ENCODE data around the gene TIAL1.

Gene TIAL1

GRCh38 chr10:119540038-119540437 lies 56.7 kb downstream of the TIAL1 start:
- Histone ChIP-seq H4K20me1 (ENCODE audit: insufficient read depth, low read length, poor library complexity, severe bottlenecking) (peaks cover 7% of the 10 kb centered on the region), H3K4me1 (ENCODE audit: insufficient read depth, low read length, poor library complexity, severe bottlenecking) (peaks cover 39% of the 10 kb centered on the region), H3K9me3 (ENCODE audit: insufficient read depth, low read depth, low read length) (no peaks in the 10 kb centered on the region), H2AFZ (ENCODE audit: low read length) (no peak overlapping the region), H3K9ac (ENCODE audit: low read depth, low read length, poor library complexity, severe bottlenecking) (no peak overlapping the region), H3K4me3 (ENCODE audit: low read length, poor library complexity, severe bottlenecking) (no peak overlapping the region), H3K79me2 (ENCODE audit: insufficient read depth, low read length) (peaks cover 15% of the 10 kb centered on the region), H3K36me3 (ENCODE audit: insufficient read depth, low read length) (no peaks in the 10 kb centered on the region), H3K27me3 (ENCODE audit: insufficient read depth, low read length, poor library complexity, severe bottlenecking) (no peaks in the 10 kb centered on the region), H3F3A (ENCODE audit: low read depth) (no peaks in the 10 kb centered on the region), H3K9me2 (replicated peaks; ENCODE audit: low read depth, low read length) (no peaks in the 10 kb centered on the region), H3K4me2 (ENCODE audit: low read depth, low read length, poor library complexity, severe bottlenecking) (peak overlapping the region; percentile 95)
- TF ChIP-seq, protein P1, sequence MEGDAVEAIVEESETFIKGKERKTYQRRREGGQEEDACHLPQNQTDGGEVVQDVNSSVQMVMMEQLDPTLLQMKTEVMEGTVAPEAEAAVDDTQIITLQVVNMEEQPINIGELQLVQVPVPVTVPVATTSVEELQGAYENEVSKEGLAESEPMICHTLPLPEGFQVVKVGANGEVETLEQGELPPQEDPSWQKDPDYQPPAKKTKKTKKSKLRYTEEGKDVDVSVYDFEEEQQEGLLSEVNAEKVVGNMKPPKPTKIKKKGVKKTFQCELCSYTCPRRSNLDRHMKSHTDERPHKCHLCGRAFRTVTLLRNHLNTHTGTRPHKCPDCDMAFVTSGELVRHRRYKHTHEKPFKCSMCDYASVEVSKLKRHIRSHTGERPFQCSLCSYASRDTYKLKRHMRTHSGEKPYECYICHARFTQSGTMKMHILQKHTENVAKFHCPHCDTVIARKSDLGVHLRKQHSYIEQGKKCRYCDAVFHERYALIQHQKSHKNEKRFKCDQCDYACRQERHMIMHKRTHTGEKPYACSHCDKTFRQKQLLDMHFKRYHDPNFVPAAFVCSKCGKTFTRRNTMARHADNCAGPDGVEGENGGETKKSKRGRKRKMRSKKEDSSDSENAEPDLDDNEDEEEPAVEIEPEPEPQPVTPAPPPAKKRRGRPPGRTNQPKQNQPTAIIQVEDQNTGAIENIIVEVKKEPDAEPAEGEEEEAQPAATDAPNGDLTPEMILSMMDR (conservative IDR thresholded peaks at IDR 0.05; ENCODE audit: low read length) = no peak
- no peak for TF ChIP-seq EZH2phosphoT487 (IDR thresholded peaks at IDR 0.05; ENCODE audit: borderline replicate concordance)

DNA sequence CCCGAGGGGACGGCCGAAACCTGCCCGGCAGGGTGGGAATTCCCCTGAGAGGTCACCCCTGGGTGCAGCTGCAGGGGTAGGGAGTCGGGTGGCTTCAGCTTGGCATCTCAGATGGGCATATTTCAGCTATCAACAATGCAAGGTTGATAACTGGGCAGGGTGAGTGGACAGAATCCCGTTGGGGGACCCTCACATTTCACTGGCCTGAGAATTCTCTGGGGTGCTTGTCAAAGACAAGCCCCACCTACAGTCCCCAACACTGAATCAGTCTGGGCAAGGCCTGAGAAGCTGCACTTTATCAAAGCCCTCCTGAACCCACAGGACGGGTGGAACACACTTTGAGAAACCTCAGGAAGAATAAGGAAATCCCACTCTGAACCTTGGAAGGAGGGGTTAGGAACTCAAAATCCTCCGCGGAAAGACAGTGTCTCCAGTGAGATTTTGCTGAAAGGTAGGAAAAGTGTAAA lies 57.4 kb downstream of the TIAL1 start:
- peak overlapping the region; percentile 20 for H3K9ac ChIP-seq (ENCODE audit: low read depth, low read length, poor library complexity, severe bottlenecking)
- H3K9me2 ChIP-seq (replicated peaks; ENCODE audit: low read depth, low read length) = no peaks in the 10 kb centered on the region
- no peak overlapping the region for H2AFZ ChIP-seq (ENCODE audit: low read length)
- H3K4me1 ChIP-seq (ENCODE audit: insufficient read depth, low read length, poor library complexity, severe bottlenecking) = peaks cover 39% of the 10 kb centered on the region
- H3K79me2 ChIP-seq (ENCODE audit: insufficient read depth, low read length) = peaks cover 16% of the 10 kb centered on the region
- TF ChIP-seq, protein P1 (conservative IDR thresholded peaks at IDR 0.05; ENCODE audit: low read length) = no peak
- TF ChIP-seq EZH2phosphoT487 (IDR thresholded peaks at IDR 0.05; ENCODE audit: borderline replicate concordance) = no peak
- no peaks in the 10 kb centered on the region for H3K27me3 ChIP-seq (ENCODE audit: insufficient read depth, low read length, poor library complexity, severe bottlenecking)
- no peaks in the 10 kb centered on the region for H3K9me3 ChIP-seq (ENCODE audit: insufficient read depth, low read depth, low read length)
- no peak overlapping the region for H3K4me3 ChIP-seq (ENCODE audit: low read length, poor library complexity, severe bottlenecking)
- H4K20me1 ChIP-seq (ENCODE audit: insufficient read depth, low read length, poor library complexity, severe bottlenecking) = peaks cover 7% of the 10 kb centered on the region
- H3K36me3 ChIP-seq (ENCODE audit: insufficient read depth, low read length) = no peaks in the 10 kb centered on the region
- H3F3A ChIP-seq (ENCODE audit: low read depth) = no peaks in the 10 kb centered on the region
- H3K4me2 ChIP-seq (ENCODE audit: low read depth, low read length, poor library complexity, severe bottlenecking) = peak overlapping the region; percentile 46

GRCh38 chr10:119538632-119539358 lies 58.0 kb downstream of the TIAL1 start:
- Histone ChIP-seq H3K4me3 (ENCODE audit: low read length, poor library complexity, severe bottlenecking) (peak overlapping the region; percentile 19), H3K4me2 (ENCODE audit: low read depth, low read length, poor library complexity, severe bottlenecking) (peak overlapping the region; percentile 46), H3K36me3 (ENCODE audit: insufficient read depth, low read length) (no peaks in the 10 kb centered on the region), H3K9me2 (replicated peaks; ENCODE audit: low read depth, low read length) (no peaks in the 10 kb centered on the region), H3K79me2 (ENCODE audit: insufficient read depth, low read length) (peaks cover 16% of the 10 kb centered on the region), H4K20me1 (ENCODE audit: insufficient read depth, low read length, poor library complexity, severe bottlenecking) (peaks cover 7% of the 10 kb centered on the region), H3K27me3 (ENCODE audit: insufficient read depth, low read length, poor library complexity, severe bottlenecking) (no peaks in the 10 kb centered on the region), H3K4me1 (ENCODE audit: insufficient read depth, low read length, poor library complexity, severe bottlenecking) (peaks cover 35% of the 10 kb centered on the region), H3F3A (ENCODE audit: low read depth) (no peaks in the 10 kb centered on the region), H3K9ac (ENCODE audit: low read depth, low read length, poor library complexity, severe bottlenecking) (peak overlapping the region; percentile 20), H2AFZ (ENCODE audit: low read length) (no peak overlapping the region), H3K9me3 (ENCODE audit: insufficient read depth, low read depth, low read length) (no peaks in the 10 kb centered on the region)
- TF ChIP-seq, protein P1 (conservative IDR thresholded peaks at IDR 0.05; ENCODE audit: low read length) = peak; percentile 69
- TF ChIP-seq EZH2phosphoT487 (IDR thresholded peaks at IDR 0.05; ENCODE audit: borderline replicate concordance) = no peak

Measured in Loucy (cell line).